Keratinocyte (primary cell): ENCODE measurements around the gene MINK1. TPM values are rescaled to one million over a fixed set of nuclear protein-coding genes. Genes with fewer than 3 reads are reported as not detected.

Source experiments
- DNase-seq: peaks from one replicate; pipeline ENCODE4 v3.0.0-alpha.2; 2011; ENCODE audit warnings: low read depth, missing footprints, low spot score
- FAIRE-seq: peaks from 2 replicates; lab custom pipeline; 2011; peaks lifted over from hg19 to GRCh38; lab: Jason Lieb, UNC
- H2AFZ ChIP-seq: 2 replicates; pipeline ENCODE4 v1.6.0; 2012; ENCODE audit warnings: low read length, control low read depth, inconsistent platforms; ENCODE audit not compliant: control insufficient read depth
- H3K27ac ChIP-seq: 2 replicates; pipeline ENCODE4 v1.5.1; 2011; ENCODE audit warnings: low read length; ENCODE audit not compliant: control insufficient read depth, insufficient read depth
- H3K27me3 ChIP-seq: 3 replicates; pipeline ENCODE4 v1.6.0; 2011; ENCODE audit warnings: low read length; ENCODE audit not compliant: control insufficient read depth, insufficient read depth; ENCODE audit errors: extremely low read depth
- H3K36me3 ChIP-seq, 2 experiments: 2 replicates in 1 of 2; 3 replicates in 1 of 2; pipeline ENCODE4 v1.5.1; 2011; ENCODE audit warnings: low read length in 2 of 2, mild to moderate bottlenecking in 1 of 2; ENCODE audit not compliant: control insufficient read depth in 2 of 2, insufficient read depth in 2 of 2; ENCODE audit errors: extremely low read depth in 1 of 2
- H3K4me1 ChIP-seq: 3 replicates; pipeline ENCODE4 v1.5.1; 2011; ENCODE audit warnings: low read length; ENCODE audit not compliant: control insufficient read depth, insufficient read depth; ENCODE audit errors: extremely low read depth
- H3K4me2 ChIP-seq: 3 replicates; pipeline ENCODE4 v1.6.0; 2011; ENCODE audit warnings: low read depth, low read length; ENCODE audit not compliant: control insufficient read depth, insufficient read depth; ENCODE audit errors: extremely low read depth
- H3K4me3 ChIP-seq, 3 experiments: fragments of 200-600 bp in 1 of 3; sonication (generic) in 1 of 3; 2 replicates in 2 of 3; 3 replicates in 1 of 3; pipeline ENCODE4 v1.5.1; 2011 to 2016; ENCODE audit warnings: low read length in 3 of 3, mild to moderate bottlenecking in 3 of 3, control low read depth in 2 of 3, inconsistent platforms in 1 of 3, low read depth in 1 of 3, mixed read lengths in 1 of 3, mixed run types in 1 of 3, moderate library complexity in 1 of 3; ENCODE audit not compliant: control insufficient read depth in 2 of 3, insufficient read depth in 2 of 3; ENCODE audit errors: extremely low read depth in 1 of 3
- H3K79me2 ChIP-seq: 2 replicates; pipeline ENCODE4 v1.6.0; 2012; ENCODE audit warnings: low read length; ENCODE audit not compliant: control insufficient read depth, insufficient read depth
- H3K9ac ChIP-seq: 3 replicates; pipeline ENCODE4 v1.6.0; 2011; ENCODE audit warnings: low read length; ENCODE audit not compliant: control insufficient read depth, insufficient read depth; ENCODE audit errors: extremely low read depth
- H3K9me1 ChIP-seq: 3 replicates; pipeline ENCODE4 v1.6.0; 2011; ENCODE audit warnings: low read length; ENCODE audit not compliant: control insufficient read depth, insufficient read depth; ENCODE audit errors: extremely low read depth
- H3K9me3 ChIP-seq: 2 replicates; pipeline ENCODE4 v1.5.1; 2012; ENCODE audit warnings: low read depth, low read length; ENCODE audit not compliant: control insufficient read depth
- H4K20me1 ChIP-seq: 3 replicates; pipeline ENCODE4 v1.6.0; 2011; ENCODE audit warnings: low read length; ENCODE audit not compliant: control insufficient read depth, insufficient read depth; ENCODE audit errors: extremely low read depth
- CTCF ChIP-seq, 3 experiments: IDR thresholded peaks in 1 of 3; conservative IDR thresholded peaks in 1 of 3; optimal IDR thresholded peaks in 1 of 3; 2 replicates in 2 of 3; 3 replicates in 1 of 3; pipeline versions ENCODE3 to v1.5.1; 2011; ENCODE audit warnings: low read length in 3 of 3, mild to moderate bottlenecking in 3 of 3, moderate library complexity in 2 of 3, control low read depth in 1 of 3, inconsistent platforms in 1 of 3; ENCODE audit not compliant: insufficient read depth in 2 of 3; ENCODE audit errors: extremely low read depth in 1 of 3
- EZH2 ChIP-seq: IDR thresholded peaks from one replicate; pipeline ENCODE4 v1.6.1; 2012; ENCODE audit warnings: inconsistent platforms, mild to moderate bottlenecking, low read length, moderate library complexity
- dilution Hi-C: fragments of 300-500 bp; cut with MboI; formaldehyde crosslinking; loops from one replicate; pipeline ENCODE4 v1.7.0; 2020; ENCODE audit warnings: low sequenced_read_pairs; ENCODE audit not compliant: extremely low pct_ligation_motif_present
- polyA plus RNA-seq, 5 experiments: library from polyadenylated mRNA; depleted of rRNA in 3 of 5; stranded (reverse) in 3 of 5; stranded (forward) in 1 of 5; unstranded in 1 of 5; fragments of >200 nt; gene quantifications; 1 replicate in 1 of 5; 2 replicates in 3 of 5; 3 replicates in 1 of 5; pipeline versions ENCODE4 v1.2.1 to v1.2.3, GENCODE V29; 2011 to 2012; ENCODE audit warnings: missing spikeins in 2 of 5, low read depth in 1 of 5, low replicate concordance in 1 of 5

Gene MINK1
- polyA plus RNA-seq, 1 donor (not counting 4 experiments of a cell fraction or from before 2014, with no cell fraction given): 82.8 TPM

- H4K20me1 ChIP-seq: no peaks in the 10 kb centered on the region
- DNase-seq (no peak), FAIRE-seq (no peak)
- no peak overlapping the region for H2AFZ ChIP-seq
- no peaks in the 10 kb centered on the region for H3K9me3 ChIP-seq
- H3K4me3 ChIP-seq: no peak overlapping the region
- H3K4me2 ChIP-seq: no peak overlapping the region
- peaks cover 6% of the 10 kb centered on the region for H3K9me1 ChIP-seq
- dilution Hi-C loops: no loop called here
- peaks cover 75% of the 10 kb centered on the region for H3K79me2 ChIP-seq
- H3K36me3 ChIP-seq: peaks cover 13 to 21% of the 10 kb centered on the region in 2 experiments
- peaks cover 41% of the 10 kb centered on the region for H3K4me1 ChIP-seq
- H3K9ac ChIP-seq: no peak overlapping the region
- H3K27ac ChIP-seq: no peak overlapping the region
- no peaks in the 10 kb centered on the region for H3K27me3 ChIP-seq
- TF ChIP-seq CTCF (optimal IDR thresholded peaks at IDR 0.05 in 1 of 3, IDR thresholded peaks at IDR 0.05 in 1 of 3, conservative IDR thresholded peaks at IDR 0.05 in 1 of 3; ENCODE audit: extremely low read depth in 1 of 3, insufficient read depth in 2 of 3, low read length in 3 of 3) (no peak), EZH2 (no peak)
Measured at GRCh38 chr17:4845118-4845517, 12.0 kb downstream of the MINK1 start.

GRCh38 chr17:4846635-4847390, 13.7 kb downstream of the MINK1 start:
- DNase-seq (no peak), FAIRE-seq (no peak)
- H3K36me3 ChIP-seq: peaks cover 11% of the 10 kb centered on the region in 2 experiments
- H3K79me2 ChIP-seq: peaks cover 71% of the 10 kb centered on the region
- no peak overlapping the region for H2AFZ ChIP-seq
- no peak overlapping the region for H3K4me3 ChIP-seq
- no peaks in the 10 kb centered on the region for H3K9me3 ChIP-seq
- no peak overlapping the region for H3K9ac ChIP-seq
- H3K4me2 ChIP-seq: no peak overlapping the region
- H3K27ac ChIP-seq: peak overlapping the region; percentile 94
- no peaks in the 10 kb centered on the region for H4K20me1 ChIP-seq
- H3K27me3 ChIP-seq: no peaks in the 10 kb centered on the region
- no peak for TF ChIP-seq EZH2
- no peak for TF ChIP-seq CTCF (optimal IDR thresholded peaks at IDR 0.05 in 1 of 3, IDR thresholded peaks at IDR 0.05 in 1 of 3, conservative IDR thresholded peaks at IDR 0.05 in 1 of 3; ENCODE audit: extremely low read depth in 1 of 3, insufficient read depth in 2 of 3, low read length in 3 of 3)
- dilution Hi-C loops: no loop called here
- peaks cover 2% of the 10 kb centered on the region for H3K9me1 ChIP-seq
- H3K4me1 ChIP-seq: peaks cover 49% of the 10 kb centered on the region
